Measurements from ENCODE around the gene RHOXF1. TPM values are rescaled to one million over a fixed set of nuclear protein-coding genes. Genes with fewer than 3 reads are reported as not detected.

RHOXF1 gene, protein sequence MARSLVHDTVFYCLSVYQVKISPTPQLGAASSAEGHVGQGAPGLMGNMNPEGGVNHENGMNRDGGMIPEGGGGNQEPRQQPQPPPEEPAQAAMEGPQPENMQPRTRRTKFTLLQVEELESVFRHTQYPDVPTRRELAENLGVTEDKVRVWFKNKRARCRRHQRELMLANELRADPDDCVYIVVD
- not detected in 2 replicates for total RNA-seq

GRCh38 chrX:120115438-120115963, at the start of gene RHOXF1:
TSS of gene RHOXF1 (minus strand) at chrX:120115913. CDS start at chrX:120115862, 51 bp downstream.

GRCh38 chrX:120158313-120158712, 42.6 kb upstream of the RHOXF1 start, which contains the start of gene RHOXF2:
TSS of gene RHOXF2 (plus strand) at chrX:120158613. CDS start at chrX:120158751, 138 bp downstream.

GRCh38 chrX:120077590-120077989, 38.1 kb downstream of the RHOXF1 start, which contains the start of gene RHOXF2B:
TSS of gene RHOXF2B (minus strand) at chrX:120077690. CDS start at chrX:120077552, 138 bp downstream.

Other genes starting within 250 kb of the RHOXF1 start
- 18.6 and 21.4 TPM in 2 replicates for gene RNF113A, start 244.2 kb downstream of the RHOXF1 start, total RNA-seq
- gene NDUFA1, start 244.1 kb downstream of the RHOXF1 start, total RNA-seq = 140 and 172 TPM in 2 replicates
- not detected in 2 replicates for gene AKAP14, start 220.0 kb downstream of the RHOXF1 start, total RNA-seq
- gene NKAP, start 172.2 kb downstream of the RHOXF1 start, total RNA-seq = 2.0 and 3.8 TPM in 2 replicates
- gene RHOXF2B, start 38.2 kb downstream of the RHOXF1 start, total RNA-seq = not detected in 2 replicates
- not detected in 2 replicates for gene RHOXF2, start 42.7 kb upstream of the RHOXF1 start, total RNA-seq
- gene ZBTB33, start 134.9 kb upstream of the RHOXF1 start, total RNA-seq = 6.2 and 8.0 TPM in 2 replicates
- gene TMEM255A, start 195.5 kb upstream of the RHOXF1 start, total RNA-seq = not detected in 2 replicates
- gene ATP1B4, start 246.2 kb upstream of the RHOXF1 start, total RNA-seq = not detected in 2 replicates